OCI-LY1 (cell line): ENCODE data around the gene AP3M1.
"Not testable (repeated sequence)": the region's sequence is repeated elsewhere in the genome, so short reads cannot be mapped to it uniquely, and the experiment has no call there.

Experiments used
- H2AFZ ChIP-seq: fragments of 200-600 bp; sonication (generic), shearing (Covaris generic); 2 replicates; pipeline ENCODE4 v1.6.0; 2014; ENCODE audit warnings: antibody characterized with exemption, mild to moderate bottlenecking, low read length
- H3F3A ChIP-seq: fragments of 200-600 bp; sonication (generic), shearing (Covaris generic); 2 replicates; pipeline ENCODE4 v1.6.0; 2014; ENCODE audit warnings: mild to moderate bottlenecking, antibody characterized with exemption, low read length, moderate library complexity; ENCODE audit not compliant: insufficient read depth
- H3K27ac ChIP-seq: fragments of 200-600 bp; sonication (generic); 2 replicates; pipeline ENCODE4 v1.5.1; 2014; ENCODE audit warnings: low read length, mixed run types, mild to moderate bottlenecking, low read depth; ENCODE audit not compliant: poor library complexity, severe bottlenecking
- H3K27me3 ChIP-seq: fragments of 200-600 bp; sonication (generic); 2 replicates; pipeline ENCODE4 v1.6.0; 2014; ENCODE audit warnings: antibody characterized with exemption, mild to moderate bottlenecking, low read length, moderate library complexity; ENCODE audit not compliant: insufficient read depth
- H3K36me3 ChIP-seq: fragments of 200-600 bp; sonication (generic); 2 replicates; pipeline ENCODE4 v1.6.1; 2014; ENCODE audit warnings: mild to moderate bottlenecking, antibody characterized with exemption, low read length, moderate library complexity, mixed read lengths; ENCODE audit not compliant: insufficient read depth
- H3K4me1 ChIP-seq: fragments of 200-600 bp; sonication (generic); 2 replicates; pipeline ENCODE4 v1.5.1; 2014; ENCODE audit warnings: mild to moderate bottlenecking, low read length, moderate library complexity; ENCODE audit not compliant: insufficient read depth, severe bottlenecking
- H3K4me2 ChIP-seq: fragments of 200-600 bp; sonication (generic), shearing (Covaris generic); 2 replicates; pipeline ENCODE4 v1.6.1; 2014; ENCODE audit warnings: low read length
- H3K4me3 ChIP-seq: fragments of 200-600 bp; sonication (generic); 2 replicates; pipeline ENCODE4 v1.5.1; 2014; ENCODE audit warnings: low read length, low read depth, mild to moderate bottlenecking, mixed read lengths; ENCODE audit not compliant: poor library complexity, severe bottlenecking
- H3K79me2 ChIP-seq: fragments of 200-600 bp; shearing (Covaris generic); 2 replicates; pipeline ENCODE4 v1.6.1; 2016; ENCODE audit warnings: mixed run types, low read length, mixed read lengths; ENCODE audit not compliant: insufficient read depth
- H3K9ac ChIP-seq: fragments of 200-600 bp; sonication (generic), shearing (Covaris generic); 2 replicates; pipeline ENCODE4 v1.6.1; 2014; ENCODE audit warnings: mild to moderate bottlenecking, low read length, mixed read lengths
- H3K9me2 ChIP-seq: fragments of 200-600 bp; sonication (generic), shearing (Covaris generic); 2 replicates; pipeline ENCODE4 v1.6.1; 2014; ENCODE audit warnings: low read depth, mild to moderate bottlenecking, low read length, mixed read lengths
- H3K9me3 ChIP-seq: fragments of 200-600 bp; shearing (Covaris generic); 2 replicates; pipeline ENCODE4 v1.6.1; 2014; ENCODE audit warnings: low read length, mixed read lengths
- H4K20me1 ChIP-seq: fragments of 200-600 bp; sonication (generic), shearing (Covaris generic); 2 replicates; pipeline ENCODE4 v1.6.0; 2016; ENCODE audit warnings: mild to moderate bottlenecking, low read length; ENCODE audit not compliant: insufficient read depth
- CTCF ChIP-seq: fragments of 200-600 bp; sonication (generic), shearing (Covaris generic); IDR thresholded peaks from 2 replicates; pipeline ENCODE4 v1.5.1; 2017; ENCODE audit warnings: mild to moderate bottlenecking, antibody characterized with exemption, low read length, moderate library complexity, mixed read lengths
- EZH2 ChIP-seq: fragments of 200-600 bp; sonication (generic), shearing (Covaris generic); IDR thresholded peaks from 2 replicates; pipeline ENCODE4 v1.8.0; 2017; ENCODE audit warnings: borderline replicate concordance, mixed run types, mild to moderate bottlenecking, antibody characterized with exemption, low read length, moderate library complexity, mixed read lengths

Gene AP3M1

GRCh38 chr10:74150990-74151878 lies 606 bp upstream of the AP3M1 start, which contains the start of gene ADK:
Gene ADK, plus strand, starts transcription at chr10:74151221. Its CDS starts 58 bp downstream, at chr10:74151279.
- TF ChIP-seq EZH2 = no peak
- peak; percentile 34 for TF ChIP-seq CTCF
- H3K4me2 ChIP-seq = peak within 1 kb of the TSS; percentile 74
- H3K79me2 ChIP-seq = peaks cover 51% of the 10 kb centered on the region
- no peaks in the 10 kb centered on the region for H3F3A ChIP-seq
- H2AFZ ChIP-seq = no peak within 1 kb of the TSS
- H3K9ac ChIP-seq = peak within 1 kb of the TSS; percentile 83
- peaks cover 8% of the 10 kb centered on the region; the same call in 1 of the 2 replicates for H3K36me3 ChIP-seq
- H3K27ac ChIP-seq = peak within 1 kb of the TSS; percentile 78
- H3K27me3 ChIP-seq = no peaks in the 10 kb centered on the region
- no peaks in the 10 kb centered on the region for H3K9me3 ChIP-seq
- H3K4me1 ChIP-seq = peaks cover 32% of the 10 kb centered on the region
- H3K9me2 ChIP-seq = no peaks in the 10 kb centered on the region
- H4K20me1 ChIP-seq = no peaks in the 10 kb centered on the region
- H3K4me3 ChIP-seq = peak within 1 kb of the TSS; percentile 80

GRCh38 chr10:74146980-74147379 lies 3.6 kb downstream of the AP3M1 start:
- not testable (repeated sequence) for H3K9me2 ChIP-seq, H3K4me2 ChIP-seq, H4K20me1 ChIP-seq, H3K9me3 ChIP-seq, H2AFZ ChIP-seq, H3K27ac ChIP-seq, H3K9ac ChIP-seq, H3K27me3 ChIP-seq, H3F3A ChIP-seq, H3K4me3 ChIP-seq
- H3K36me3 ChIP-seq = peaks cover 25% of the 10 kb centered on the region; the same call in 1 of the 2 replicates
- peaks cover 61% of the 10 kb centered on the region for H3K79me2 ChIP-seq
- H3K4me1 ChIP-seq = peaks cover 16% of the 10 kb centered on the region

- Histone ChIP-seq H4K20me1 (no peaks in the 10 kb centered on the region), H3K79me2 (peaks cover 58% of the 10 kb centered on the region), H3K27ac (no peak overlapping the region), H3K36me3 (peaks cover 30% of the 10 kb centered on the region; the same call in 1 of the 2 replicates), H3K4me2 (no peak overlapping the region), H3K4me1 (peaks cover 13% of the 10 kb centered on the region), H3F3A (no peaks in the 10 kb centered on the region), H3K9me2 (no peaks in the 10 kb centered on the region), H3K27me3 (no peaks in the 10 kb centered on the region), H3K4me3 (no peak overlapping the region), H2AFZ (no peak overlapping the region), H3K9ac (no peak overlapping the region), H3K9me3 (no peaks in the 10 kb centered on the region)
- TF ChIP-seq CTCF = no peak
- TF ChIP-seq EZH2 = no peak
Observed at GRCh38 chr10:74145133-74145532, 5.5 kb downstream of the AP3M1 start.
